ENCODE data around the gene CDH16.
A peak's percentile ranks its signal among the peaks of the same experiment; 100 is the strongest.

The CDH16 gene

GRCh38 chr16:66927918-66928649 lies 9.4 kb upstream of the CDH16 start:
- DNase-seq (ENCODE audit: low spot score), result no peak

- DNase-seq (ENCODE audit: low spot score), result no peak
Observed at GRCh38 chr16:66926961-66927436, 8.3 kb upstream of the CDH16 start.

GRCh38 chr16:66926171-66926947 lies 7.7 kb upstream of the CDH16 start:
- no peak for DNase-seq (ENCODE audit: low spot score)

- no peak for DNase-seq (ENCODE audit: low spot score)
Observed at GRCh38 chr16:66925322-66925840, 6.7 kb upstream of the CDH16 start, which contains the start of gene RRAD. Gene RRAD, minus strand, starts transcription at chr16:66925535. Its CDS starts 356 bp downstream, at chr16:66925179.

- no peak for DNase-seq (ENCODE audit: low spot score)
Observed at GRCh38 chr16:66924527-66925321, 6.0 kb upstream of the CDH16 start.

GRCh38 chr16:66923866-66924265 lies 5.2 kb upstream of the CDH16 start:
- no peak for DNase-seq (ENCODE audit: low spot score)

- peak; percentile 40 for DNase-seq (ENCODE audit: low spot score)
Observed at GRCh38 chr16:66923247-66923731, 4.6 kb upstream of the CDH16 start.

- no peak for DNase-seq (ENCODE audit: low spot score)
Observed at GRCh38 chr16:66921729-66922450, 3.2 kb upstream of the CDH16 start.

- no peak for DNase-seq (ENCODE audit: low spot score)
Observed at GRCh38 chr16:66920924-66921680, 2.4 kb upstream of the CDH16 start.

- no peak for DNase-seq (ENCODE audit: low spot score)
Observed at GRCh38 chr16:66920299-66920590, 1.6 kb upstream of the CDH16 start.

GRCh38 chr16:66919569-66920298 lies 1.0 kb upstream of the CDH16 start:
- no peak for DNase-seq (ENCODE audit: low spot score)

- no peak for DNase-seq (ENCODE audit: low spot score)
Observed at GRCh38 chr16:66918355-66918754, 330 bp downstream of the CDH16 start.

GRCh38 chr16:66917741-66918140 lies 944 bp downstream of the CDH16 start:
- DNase-seq (ENCODE audit: low spot score), result no peak

GRCh38 chr16:66916518-66916917 lies 2.2 kb downstream of the CDH16 start:
- no peak for DNase-seq (ENCODE audit: low spot score)

- DNase-seq (ENCODE audit: low spot score), result no peak
Observed at GRCh38 chr16:66915041-66915440, 3.6 kb downstream of the CDH16 start.

- DNase-seq (ENCODE audit: low spot score), result no peak
Observed at GRCh38 chr16:66914541-66914940, 4.1 kb downstream of the CDH16 start.

GRCh38 chr16:66913711-66914110 lies 5.0 kb downstream of the CDH16 start:
- DNase-seq (ENCODE audit: low spot score), result no peak

GRCh38 chr16:66913081-66913480 lies 5.6 kb downstream of the CDH16 start:
- no peak for DNase-seq (ENCODE audit: low spot score)

GRCh38 chr16:66911801-66912200 lies 6.9 kb downstream of the CDH16 start:
- DNase-seq (ENCODE audit: low spot score), result no peak

GRCh38 chr16:66911112-66911511 lies 7.6 kb downstream of the CDH16 start:
- no peak for DNase-seq (ENCODE audit: low spot score)
